ENCODE data around the gene PTPRG. TPM values are rescaled to one million over a fixed set of nuclear protein-coding genes. Genes with fewer than 3 reads are reported as not detected.

PTPRG gene
- total RNA-seq, 1 experiment from 2014 or later: 11.7 TPM

- Histone ChIP-seq H3K27me3 (replicated peaks; ENCODE audit: insufficient read depth, low read depth, low read length, poor library complexity) (no peaks in the 10 kb centered on the region), H3K36me3 (ENCODE audit: insufficient read depth, low read length, poor library complexity, severe bottlenecking) (no peaks in the 10 kb centered on the region), H3K27ac (ENCODE audit: low read depth, low read length, poor library complexity, severe bottlenecking) (no peak overlapping the region), H3K9me3 (ENCODE audit: low read depth, low read length, poor library complexity, severe bottlenecking) (no peaks in the 10 kb centered on the region), H3K4me3 (ENCODE audit: low read depth, low read length, poor library complexity, severe bottlenecking) (no peak overlapping the region), H3K4me1 (ENCODE audit: insufficient read depth, low read length, poor library complexity, severe bottlenecking) (no peaks in the 10 kb centered on the region)
- BruUV-seq (replicated peaks): no TSS peak
- ChIA-PET CTCF (no interaction called here), POLR2A (ENCODE audit: low non-redundant PET) (no interaction called here)
- DNase-seq (ENCODE audit: low spot score): no peak
- no peak for TF ChIP-seq EZH2 (IDR thresholded peaks at IDR 0.05; ENCODE audit: borderline replicate concordance, low read depth, low read length, poor library complexity, severe bottlenecking)
- no peak for TF ChIP-seq CTCF (conservative IDR thresholded peaks at IDR 0.05; ENCODE audit: low read depth, low read length)
- intact Hi-C loops (cut with micrococcal nuclease; ENCODE audit: unreplicated experiment): no loop called here
These were observed 258.5 kb downstream of the PTPRG start for GRCh38 chr3:61819861-61820260.

GRCh38 chr3:61820306-61820992 lies 259.1 kb downstream of the PTPRG start:
- CTCF ChIA-PET: no interaction called here

DNA sequence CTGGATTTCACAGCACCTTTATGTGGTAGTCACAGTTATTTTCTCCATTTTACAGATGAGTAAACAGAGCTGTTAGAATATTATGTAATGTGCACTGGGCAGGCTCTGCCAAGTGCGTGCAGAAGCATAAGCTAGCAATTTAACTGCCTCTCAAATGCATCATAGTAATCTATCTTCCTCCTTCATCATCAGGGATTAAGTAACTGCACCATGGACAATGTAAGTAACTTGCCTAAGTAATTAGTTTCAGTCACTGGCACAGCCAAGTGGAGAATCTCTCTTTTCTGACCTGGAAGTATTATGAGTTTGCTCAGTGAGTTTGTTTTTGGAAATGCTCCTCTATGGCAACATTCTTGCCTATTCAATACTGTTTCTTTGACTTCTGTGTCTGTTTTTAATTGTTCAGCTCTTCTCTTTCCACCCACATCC lies 260.5 kb downstream of the PTPRG start:
- H3K36me3 ChIP-seq (ENCODE audit: insufficient read depth, low read length, poor library complexity, severe bottlenecking): no peaks in the 10 kb centered on the region
- H3K27ac ChIP-seq (ENCODE audit: low read depth, low read length, poor library complexity, severe bottlenecking): no peak overlapping the region
- peak; percentile 9 for DNase-seq (ENCODE audit: low spot score)
- no peaks in the 10 kb centered on the region for H3K27me3 ChIP-seq (replicated peaks; ENCODE audit: insufficient read depth, low read depth, low read length, poor library complexity)
- H3K4me1 ChIP-seq (ENCODE audit: insufficient read depth, low read length, poor library complexity, severe bottlenecking): no peaks in the 10 kb centered on the region
- no peak for TF ChIP-seq EZH2 (IDR thresholded peaks at IDR 0.05; ENCODE audit: borderline replicate concordance, low read depth, low read length, poor library complexity, severe bottlenecking)
- no peak for TF ChIP-seq CTCF (conservative IDR thresholded peaks at IDR 0.05; ENCODE audit: low read depth, low read length)
- CTCF ChIA-PET: no interaction called here
- H3K9me3 ChIP-seq (ENCODE audit: low read depth, low read length, poor library complexity, severe bottlenecking): no peaks in the 10 kb centered on the region
- no peak overlapping the region for H3K4me3 ChIP-seq (ENCODE audit: low read depth, low read length, poor library complexity, severe bottlenecking)
- intact Hi-C loops (cut with micrococcal nuclease; ENCODE audit: unreplicated experiment): no loop called here
- BruUV-seq (replicated peaks): no TSS peak
- POLR2A ChIA-PET (ENCODE audit: low non-redundant PET): no interaction called here

More at GRCh38 chr3:61820306-61820992, 259.1 kb downstream of the PTPRG start:
- no peak overlapping the region for H3K27ac ChIP-seq (ENCODE audit: low read depth, low read length, poor library complexity, severe bottlenecking)
- H3K4me1 ChIP-seq (ENCODE audit: insufficient read depth, low read length, poor library complexity, severe bottlenecking): no peaks in the 10 kb centered on the region
- POLR2A ChIA-PET (ENCODE audit: low non-redundant PET): no interaction called here
- TF ChIP-seq EZH2 (IDR thresholded peaks at IDR 0.05; ENCODE audit: borderline replicate concordance, low read depth, low read length, poor library complexity, severe bottlenecking) (no peak), CTCF (conservative IDR thresholded peaks at IDR 0.05; ENCODE audit: low read depth, low read length) (no peak)
- no peaks in the 10 kb centered on the region for H3K36me3 ChIP-seq (ENCODE audit: insufficient read depth, low read length, poor library complexity, severe bottlenecking)
- no peaks in the 10 kb centered on the region for H3K9me3 ChIP-seq (ENCODE audit: low read depth, low read length, poor library complexity, severe bottlenecking)
- no peak for DNase-seq (ENCODE audit: low spot score)
- no peak overlapping the region for H3K4me3 ChIP-seq (ENCODE audit: low read depth, low read length, poor library complexity, severe bottlenecking)
- intact Hi-C loops (cut with micrococcal nuclease; ENCODE audit: unreplicated experiment): no loop called here
- no peaks in the 10 kb centered on the region for H3K27me3 ChIP-seq (replicated peaks; ENCODE audit: insufficient read depth, low read depth, low read length, poor library complexity)
- no TSS peak for BruUV-seq (replicated peaks)
